Endodermal cell (in vitro differentiated cells): ENCODE measurements around the gene HSP90AB1. TPM values are rescaled to one million over a fixed set of nuclear protein-coding genes. Genes with fewer than 3 reads are reported as not detected.

Experiments
- DNase-seq: peaks from one replicate; pipeline ENCODE4 v3.0.0-alpha.2; 2017
- H3K27ac ChIP-seq: 2 replicates; pipeline ENCODE4 v1.5.1; 2013; ENCODE audit warnings: mild to moderate bottlenecking, low read depth, low read length, moderate library complexity
- H3K27me3 ChIP-seq: 2 replicates; pipeline ENCODE4 v1.6.1; 2013; ENCODE audit warnings: mild to moderate bottlenecking, low read length, moderate library complexity; ENCODE audit not compliant: insufficient read depth, control insufficient read depth, poor library complexity, severe bottlenecking
- H3K36me3 ChIP-seq: 2 replicates; pipeline ENCODE4 v1.7.0; 2013; ENCODE audit warnings: mild to moderate bottlenecking, low read length, moderate library complexity; ENCODE audit not compliant: control insufficient read depth, insufficient read depth
- H3K4me1 ChIP-seq: one replicate; pipeline ENCODE4 v1.7.0; 2013; ENCODE audit warnings: low read length; ENCODE audit not compliant: control insufficient read depth, insufficient read depth
- H3K4me3 ChIP-seq: 2 replicates; pipeline ENCODE4 v1.5.1; 2013; ENCODE audit warnings: mild to moderate bottlenecking, low read length, moderate library complexity
- H3K9ac ChIP-seq: 2 replicates; pipeline ENCODE4 v1.6.1; 2013; ENCODE audit warnings: mild to moderate bottlenecking, low read length, moderate library complexity; ENCODE audit not compliant: poor library complexity, severe bottlenecking; ENCODE audit errors: extremely low read depth
- H3K9me3 ChIP-seq: 2 replicates; pipeline ENCODE4 v1.6.1; 2013; ENCODE audit warnings: mild to moderate bottlenecking, low read length, moderate library complexity; ENCODE audit not compliant: control insufficient read depth
- H3K27ac Mint-ChIP-seq: 2 replicates; pipeline ENCODE4 v1.8.0; 2020; ENCODE audit warnings: mixed read lengths
- H3K27me3 Mint-ChIP-seq: 2 replicates; pipeline ENCODE4 v1.8.0; 2021; ENCODE audit warnings: mild to moderate bottlenecking, mixed read lengths; ENCODE audit not compliant: insufficient read depth
- H3K36me3 Mint-ChIP-seq: 2 replicates; pipeline ENCODE4 v1.8.0; 2020; ENCODE audit warnings: low read depth, mixed read lengths
- H3K4me1 Mint-ChIP-seq: 2 replicates; pipeline ENCODE4 v1.8.0; 2020; ENCODE audit warnings: mixed read lengths
- H3K4me3 Mint-ChIP-seq: 2 replicates; pipeline ENCODE4 v1.8.0; 2020; ENCODE audit warnings: mild to moderate bottlenecking, moderate library complexity, mixed read lengths
- H3K9me3 Mint-ChIP-seq: 2 replicates; pipeline ENCODE4 v1.8.0; 2020; ENCODE audit warnings: mild to moderate bottlenecking, mixed read lengths
- WGBS, 2 experiments: methylation state at CpG; one replicate each; pipeline versions ENCODE4 v1.1.5 to v1.1.7; 2013; ENCODE audit warnings: missing lambda C conversion rate in 2 of 2, mixed read lengths in 1 of 2; ENCODE audit not compliant: insufficient coverage in 1 of 2, insufficient read length in 1 of 2; 5-methylcytosine and 5-hydroxymethylcytosine counted together
- total RNA-seq, 2 donors: library from RNA; stranded (reverse); fragmentation: NEBNext Ultra II Directional in 1 of 2; extraction: Animal tissue kit (Norgen Biotek cat#: 25700) in 1 of 2; gene quantifications; 2 replicates in 1 of 2; 3 replicates in 1 of 2; pipeline ENCODE4 v1.2.1, GENCODE V29; 2021
- TF ChIP-seq, protein P1 (sequence below): fragments of 200-600 bp; sonication (generic); conservative IDR thresholded peaks from 2 replicates; pipeline ENCODE4 v1.5.0; 2021; ENCODE audit warnings: antibody characterized with exemption, mild to moderate bottlenecking

HSP90AB1 gene
- total RNA-seq, 2 donors from 2014 or later = 1,356 to 1,422 TPM

DNA sequence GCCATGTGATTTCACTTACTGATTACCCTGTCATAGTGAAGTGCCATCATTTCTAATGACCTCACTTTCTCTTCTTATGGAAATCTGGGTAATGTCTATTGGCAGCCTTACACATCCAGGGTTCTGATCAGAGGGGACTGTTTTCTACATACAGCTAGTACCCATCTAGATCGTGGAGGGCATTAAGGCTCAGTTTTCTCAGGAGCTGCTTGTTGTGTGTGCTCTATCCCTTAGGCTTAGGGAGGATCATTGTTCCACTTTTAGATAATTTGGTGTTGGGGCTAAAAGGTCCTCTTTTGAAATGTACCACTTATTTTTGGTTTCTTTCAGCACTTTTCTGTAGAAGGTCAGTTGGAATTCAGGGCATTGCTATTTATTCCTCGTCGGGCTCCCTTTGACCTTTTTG is 3.8 kb downstream of the HSP90AB1 start:
- H3K36me3 Mint-ChIP-seq = peaks cover 81% of the 10 kb centered on the region
- Histone ChIP-seq H3K27ac (no peak overlapping the region), H3K4me3 (peak overlapping the region; percentile 100), H3K9me3 (no peaks in the 10 kb centered on the region), H3K36me3 (peaks cover 74% of the 10 kb centered on the region), H3K9ac (peak overlapping the region; percentile 21), H3K4me1 (no peaks in the 10 kb centered on the region), H3K27me3 (no peaks in the 10 kb centered on the region)
- peaks cover 29% of the 10 kb centered on the region for H3K4me1 Mint-ChIP-seq
- H3K27ac Mint-ChIP-seq = peak overlapping the region; percentile 52
- WGBS, 2 experiments = 96% methylated on average over 3 of the region's 3 CpGs; no CpG with 5 or more reads in 1 of the 2 experiments
- TF ChIP-seq, protein P1, sequence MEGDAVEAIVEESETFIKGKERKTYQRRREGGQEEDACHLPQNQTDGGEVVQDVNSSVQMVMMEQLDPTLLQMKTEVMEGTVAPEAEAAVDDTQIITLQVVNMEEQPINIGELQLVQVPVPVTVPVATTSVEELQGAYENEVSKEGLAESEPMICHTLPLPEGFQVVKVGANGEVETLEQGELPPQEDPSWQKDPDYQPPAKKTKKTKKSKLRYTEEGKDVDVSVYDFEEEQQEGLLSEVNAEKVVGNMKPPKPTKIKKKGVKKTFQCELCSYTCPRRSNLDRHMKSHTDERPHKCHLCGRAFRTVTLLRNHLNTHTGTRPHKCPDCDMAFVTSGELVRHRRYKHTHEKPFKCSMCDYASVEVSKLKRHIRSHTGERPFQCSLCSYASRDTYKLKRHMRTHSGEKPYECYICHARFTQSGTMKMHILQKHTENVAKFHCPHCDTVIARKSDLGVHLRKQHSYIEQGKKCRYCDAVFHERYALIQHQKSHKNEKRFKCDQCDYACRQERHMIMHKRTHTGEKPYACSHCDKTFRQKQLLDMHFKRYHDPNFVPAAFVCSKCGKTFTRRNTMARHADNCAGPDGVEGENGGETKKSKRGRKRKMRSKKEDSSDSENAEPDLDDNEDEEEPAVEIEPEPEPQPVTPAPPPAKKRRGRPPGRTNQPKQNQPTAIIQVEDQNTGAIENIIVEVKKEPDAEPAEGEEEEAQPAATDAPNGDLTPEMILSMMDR = no peak
- peaks cover 2% of the 10 kb centered on the region for H3K9me3 Mint-ChIP-seq
- no peak for DNase-seq
- no peaks in the 10 kb centered on the region for H3K27me3 Mint-ChIP-seq
- no peak overlapping the region for H3K4me3 Mint-ChIP-seq

DNA sequence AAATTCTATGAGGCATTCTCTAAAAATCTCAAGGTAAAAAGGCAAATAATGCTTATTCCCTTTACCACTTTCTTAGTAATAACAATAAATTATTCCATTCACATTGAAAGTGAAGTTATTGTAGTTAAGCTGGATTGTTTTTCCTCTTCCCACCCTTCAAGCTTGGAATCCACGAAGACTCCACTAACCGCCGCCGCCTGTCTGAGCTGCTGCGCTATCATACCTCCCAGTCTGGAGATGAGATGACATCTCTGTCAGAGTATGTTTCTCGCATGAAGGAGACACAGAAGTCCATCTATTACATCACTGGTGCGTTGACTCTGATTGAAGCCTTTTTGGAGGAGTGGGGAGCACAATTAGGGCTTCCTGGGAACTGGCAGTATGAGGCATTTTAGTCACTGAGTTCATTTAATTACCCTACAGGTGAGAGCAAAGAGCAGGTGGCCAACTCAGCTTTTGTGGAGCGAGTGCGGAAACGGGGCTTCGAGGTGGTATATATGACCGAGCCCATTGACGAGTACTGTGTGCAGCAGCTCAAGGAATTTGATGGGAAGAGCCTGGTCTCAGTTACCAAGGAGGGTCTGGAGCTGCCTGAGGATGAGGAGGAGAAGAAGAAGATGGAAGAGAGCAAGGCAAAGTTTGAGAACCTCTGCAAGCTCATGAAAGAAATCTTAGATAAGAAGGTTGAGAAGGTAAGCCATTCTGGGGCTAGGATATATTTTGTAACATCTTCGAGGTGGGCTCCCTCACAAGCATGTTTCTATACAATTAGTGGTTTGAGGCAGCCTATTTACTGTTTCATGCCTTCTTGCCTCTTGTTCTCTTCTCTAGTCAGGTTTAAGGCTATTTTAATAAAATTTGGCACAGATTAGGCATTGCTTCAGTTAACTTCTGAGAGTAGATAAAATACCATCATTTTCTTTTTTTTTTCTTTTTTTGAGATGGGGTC is 4.9 kb downstream of the HSP90AB1 start:
- peaks cover 2% of the 10 kb centered on the region for H3K9me3 Mint-ChIP-seq
- peaks cover 38% of the 10 kb centered on the region for H3K4me1 Mint-ChIP-seq
- H3K27me3 Mint-ChIP-seq = no peaks in the 10 kb centered on the region
- H3K4me3 ChIP-seq = no peak overlapping the region
- peak overlapping the region; percentile 50 for H3K27ac Mint-ChIP-seq
- no peak overlapping the region for H3K9ac ChIP-seq
- no peak overlapping the region for H3K27ac ChIP-seq
- peaks cover 83% of the 10 kb centered on the region for H3K36me3 Mint-ChIP-seq
- no peak for DNase-seq
- WGBS, 2 experiments = 96% methylated on average over 14 of the region's 14 CpGs
- no peaks in the 10 kb centered on the region for H3K9me3 ChIP-seq
- peaks cover 77% of the 10 kb centered on the region for H3K36me3 ChIP-seq
- peaks cover 3% of the 10 kb centered on the region for H3K4me1 ChIP-seq
- TF ChIP-seq, protein P1 = no peak
- no peak overlapping the region for H3K4me3 Mint-ChIP-seq
- no peaks in the 10 kb centered on the region for H3K27me3 ChIP-seq

DNA sequence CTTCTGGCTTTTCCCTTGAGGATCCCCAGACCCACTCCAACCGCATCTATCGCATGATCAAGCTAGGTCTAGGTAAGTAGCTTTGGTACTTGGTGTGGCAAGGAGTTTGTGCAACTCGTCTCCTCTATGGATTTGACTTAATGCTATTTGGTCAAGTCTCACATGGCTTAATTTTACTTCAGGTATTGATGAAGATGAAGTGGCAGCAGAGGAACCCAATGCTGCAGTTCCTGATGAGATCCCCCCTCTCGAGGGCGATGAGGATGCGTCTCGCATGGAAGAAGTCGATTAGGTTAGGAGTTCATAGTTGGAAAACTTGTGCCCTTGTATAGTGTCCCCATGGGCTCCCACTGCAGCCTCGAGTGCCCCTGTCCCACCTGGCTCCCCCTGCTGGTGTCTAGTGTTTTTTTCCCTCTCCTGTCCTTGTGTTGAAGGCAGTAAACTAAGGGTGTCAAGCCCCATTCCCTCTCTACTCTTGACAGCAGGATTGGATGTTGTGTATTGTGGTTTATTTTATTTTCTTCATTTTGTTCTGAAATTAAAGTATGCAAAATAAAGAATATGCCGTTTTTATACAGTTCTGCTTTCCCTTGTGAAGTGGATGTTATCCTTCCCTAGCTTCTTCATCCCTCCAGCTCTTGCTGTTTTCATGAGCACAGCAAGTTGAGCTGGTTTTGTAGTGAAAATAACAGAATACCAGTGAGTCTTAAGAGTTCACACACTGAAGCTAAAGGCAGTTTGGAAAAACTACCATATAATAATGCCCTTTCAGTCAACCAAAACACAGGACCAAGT is 6.6 kb downstream of the HSP90AB1 start:
- WGBS, 2 experiments = 86 to 100% methylated on average over 2 to 10 of the region's 10 CpGs
- Histone ChIP-seq H3K4me3 (no peak overlapping the region), H3K27ac (no peak overlapping the region), H3K36me3 (peaks cover 69% of the 10 kb centered on the region), H3K27me3 (no peaks in the 10 kb centered on the region), H3K9me3 (no peaks in the 10 kb centered on the region), H3K9ac (no peak overlapping the region), H3K4me1 (peaks cover 3% of the 10 kb centered on the region)
- peak; percentile 89 for DNase-seq
- Mint-ChIP-seq H3K9me3 (no peaks in the 10 kb centered on the region), H3K27me3 (no peaks in the 10 kb centered on the region), H3K36me3 (peaks cover 72% of the 10 kb centered on the region), H3K4me1 (peaks cover 41% of the 10 kb centered on the region), H3K27ac (peak overlapping the region; percentile 62), H3K4me3 (no peak overlapping the region)
- TF ChIP-seq, protein P1 = peak; percentile 81
